KMS-11 (cell line): ENCODE data around the gene NCK1.
A peak's percentile ranks its signal among the peaks of the same experiment; 100 is the strongest.

Experiments
- H2AFZ ChIP-seq: fragments of 200-600 bp; sonication (generic); 2 replicates; pipeline ENCODE4 v1.6.1; 2016; ENCODE audit warnings: antibody characterized with exemption, mixed run types, low read depth
- H3K27ac ChIP-seq: fragments of 200-600 bp; sonication (generic); 2 replicates; pipeline ENCODE4 v1.6.1; 2016; ENCODE audit warnings: mild to moderate bottlenecking, mixed run types
- H3K27me3 ChIP-seq: fragments of 200-600 bp; sonication (generic); 2 replicates; pipeline ENCODE4 v1.6.1; 2017; ENCODE audit warnings: mild to moderate bottlenecking, low read depth, mixed run types, moderate library complexity; ENCODE audit not compliant: insufficient read depth
- H3K36me3 ChIP-seq: fragments of 200-600 bp; sonication (generic); 2 replicates; pipeline ENCODE4 v1.6.1; 2017; ENCODE audit warnings: mild to moderate bottlenecking, mixed run types; ENCODE audit not compliant: insufficient read depth
- H3K4me1 ChIP-seq: fragments of 200-600 bp; sonication (generic); 2 replicates; pipeline ENCODE4 v1.6.1; 2016; ENCODE audit warnings: mild to moderate bottlenecking, low read depth, mixed run types; ENCODE audit not compliant: poor library complexity, severe bottlenecking
- H3K4me2 ChIP-seq: fragments of 200-600 bp; sonication (generic); 2 replicates; pipeline ENCODE4 v1.7.0; 2016; ENCODE audit warnings: mild to moderate bottlenecking, mixed run types
- H3K4me3 ChIP-seq: fragments of 200-600 bp; sonication (generic); IDR thresholded peaks from 2 replicates; pipeline ENCODE4 v1.6.1; 2017; ENCODE audit warnings: low read depth, low read length, mixed read lengths; ENCODE audit not compliant: insufficient read depth
- H3K79me2 ChIP-seq: fragments of 200-600 bp; sonication (generic); 2 replicates; pipeline ENCODE4 v1.6.1; 2016; ENCODE audit warnings: low read depth, mixed run types; ENCODE audit not compliant: insufficient read depth
- H3K9ac ChIP-seq: fragments of 200-600 bp; sonication (generic); 2 replicates; pipeline ENCODE4 v1.6.1; 2016; ENCODE audit warnings: mild to moderate bottlenecking, mixed run types
- H4K20me1 ChIP-seq: fragments of 200-600 bp; sonication (generic); 2 replicates; pipeline ENCODE4 v1.6.1; 2016; ENCODE audit warnings: mild to moderate bottlenecking, mixed run types; ENCODE audit not compliant: insufficient read depth
- CTCF ChIP-seq: fragments of 200-600 bp; sonication (generic); conservative IDR thresholded peaks from 2 replicates; pipeline ENCODE4 v1.6.1; 2017; ENCODE audit warnings: low read depth, mild to moderate bottlenecking, antibody characterized with exemption, low read length, moderate library complexity, mixed read lengths

The NCK1 gene

GRCh38 chr3:136861890-136862616 is at the start of gene NCK1:
NCK1 (plus strand) TSS chr3:136862208; CDS start chr3:136928002, 65,794 bp downstream.
- H3K27ac ChIP-seq = peak within 1 kb of the TSS; percentile 88
- no peaks in the 10 kb centered on the region for H3K27me3 ChIP-seq
- peak within 1 kb of the TSS; percentile 99 for H2AFZ ChIP-seq

GRCh38 chr3:136817448-136817847 is 44.6 kb upstream of the NCK1 start:
- no peak for TF ChIP-seq CTCF

More at GRCh38 chr3:136861890-136862616, at the start of gene NCK1:
- Histone ChIP-seq H3K4me2 (peak within 1 kb of the TSS; percentile 97), H3K9ac (peak within 1 kb of the TSS; percentile 73), H3K79me2 (peaks cover 56% of the 10 kb centered on the region), H3K4me3 (peak within 1 kb of the TSS; percentile 76), H3K36me3 (no peaks in the 10 kb centered on the region), H3K4me1 (peaks cover 21% of the 10 kb centered on the region), H4K20me1 (no peaks in the 10 kb centered on the region)
- TF ChIP-seq CTCF = no peak

GRCh38 chr3:136818191-136818768 is 43.7 kb upstream of the NCK1 start:
- Histone ChIP-seq H4K20me1 (no peaks in the 10 kb centered on the region), H2AFZ (peak overlapping the region; percentile 81; the same call in 1 of the 2 replicates), H3K27me3 (no peaks in the 10 kb centered on the region; the same call in 1 of the 2 replicates), H3K36me3 (no peaks in the 10 kb centered on the region), H3K9ac (no peak overlapping the region), H3K4me2 (peak overlapping the region; percentile 31; the same call in 1 of the 2 replicates), H3K4me3 (peak overlapping the region; percentile 31), H3K79me2 (no peaks in the 10 kb centered on the region), H3K4me1 (no peaks in the 10 kb centered on the region), H3K27ac (no peak overlapping the region)
- TF ChIP-seq CTCF = no peak

More at GRCh38 chr3:136817448-136817847, 44.6 kb upstream of the NCK1 start:
- Histone ChIP-seq H3K79me2 (no peaks in the 10 kb centered on the region), H3K4me1 (no peaks in the 10 kb centered on the region), H3K9ac (no peak overlapping the region), H3K36me3 (no peaks in the 10 kb centered on the region), H3K27me3 (no peaks in the 10 kb centered on the region; the same call in 1 of the 2 replicates), H3K4me3 (no peak overlapping the region), H3K4me2 (no peak overlapping the region), H3K27ac (no peak overlapping the region), H4K20me1 (no peaks in the 10 kb centered on the region), H2AFZ (no peak overlapping the region)

- H3K27ac ChIP-seq = no peak within 1 kb of the TSS
- peak within 1 kb of the TSS; percentile 33; the same call in 1 of the 2 replicates for H3K9ac ChIP-seq
- no peaks in the 10 kb centered on the region for H3K4me1 ChIP-seq
- H3K36me3 ChIP-seq = no peaks in the 10 kb centered on the region
- peak within 1 kb of the TSS; percentile 81; the same call in 1 of the 2 replicates for H2AFZ ChIP-seq
- no peaks in the 10 kb centered on the region for H3K79me2 ChIP-seq
- H4K20me1 ChIP-seq = no peaks in the 10 kb centered on the region
- no peak for TF ChIP-seq CTCF
- H3K4me3 ChIP-seq = peak within 1 kb of the TSS; percentile 31
- H3K4me2 ChIP-seq = peak within 1 kb of the TSS; percentile 31; the same call in 1 of the 2 replicates
- no peaks in the 10 kb centered on the region; the same call in 1 of the 2 replicates for H3K27me3 ChIP-seq
These were observed 43.1 kb upstream of the NCK1 start, which contains the start of gene SLC35G2 for GRCh38 chr3:136818769-136819391. SLC35G2 (plus strand) TSS chr3:136819126; CDS start chr3:136854461, 35,335 bp downstream.
